ENCODE results near the gene ERF. TPM values are rescaled to one million over a fixed set of nuclear protein-coding genes. Genes with fewer than 3 reads are reported as not detected.

ERF gene
- 58.4 and 59.1 TPM in 2 replicates for total RNA-seq

DNA sequence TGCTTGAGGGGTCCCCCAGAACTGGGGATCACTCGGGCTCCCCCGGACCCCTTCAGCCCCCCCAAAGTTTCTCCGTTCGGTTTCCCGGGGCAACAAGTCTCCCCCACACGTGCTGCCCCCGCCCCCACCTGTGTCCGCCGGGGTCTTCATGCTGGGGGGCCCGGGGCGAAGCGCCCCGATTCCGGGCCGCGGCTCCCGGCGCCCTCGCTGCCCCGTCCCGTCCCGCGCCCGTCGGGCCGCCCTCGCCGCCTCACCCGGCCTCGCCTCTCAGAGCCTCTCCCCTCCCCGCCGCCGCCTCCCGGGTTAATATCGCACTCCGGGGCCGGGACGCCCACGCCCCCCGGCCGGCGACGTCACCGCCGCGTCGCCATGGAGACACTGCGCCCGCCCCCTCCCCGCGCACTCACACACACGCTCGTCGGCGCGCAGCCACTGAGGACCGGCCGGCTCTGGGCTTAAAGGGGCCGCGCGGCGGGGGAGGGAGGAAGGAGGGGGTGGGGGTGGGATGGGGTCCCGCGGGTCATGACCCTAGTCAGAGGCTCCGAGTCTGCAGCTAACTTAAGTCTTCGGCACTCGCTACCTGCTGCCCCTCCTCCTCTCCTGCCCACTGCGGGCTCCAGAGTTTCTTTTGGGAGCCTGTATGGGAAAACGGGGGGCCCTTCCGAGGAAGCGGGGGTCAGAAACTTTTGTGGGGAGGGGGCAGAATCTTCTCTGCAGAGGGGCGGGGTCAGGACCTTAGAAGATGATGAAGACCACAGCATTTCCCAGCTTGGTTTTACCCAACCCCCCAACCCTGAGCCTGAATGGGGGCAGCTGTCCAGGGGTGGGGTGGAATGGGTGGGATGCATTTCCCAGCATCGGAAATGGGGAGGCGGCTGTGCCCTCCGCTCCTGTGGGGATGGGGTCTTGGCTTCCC is at the start of gene ERF:
ERF (minus strand) TSS at position 279 of the 916 bp plus-strand sequence; CDS start at position 150, 129 bp downstream.
- Mint-ChIP-seq H3K4me1 (ENCODE audit: low read depth) (peaks cover 18% of the 10 kb centered on the region), H3K4me3 (ENCODE audit: low read depth) (peak within 1 kb of the TSS; percentile 74), H3K27ac (peak within 1 kb of the TSS; percentile 62), H3K27me3 (ENCODE audit: low read depth) (peaks cover 7% of the 10 kb centered on the region), H3K36me3 (ENCODE audit: low read depth) (peaks cover 13% of the 10 kb centered on the region), H3K9me3 (no peaks in the 10 kb centered on the region)
- intact Hi-C loops (cut with micrococcal nuclease): loop anchor here (1.0 to 2.0 kb wide), 4 partner anchors 12 to 56 kb away; no protein-coding TSS in a partner anchor
- peak; percentile 91 for DNase-seq (ENCODE audit: low spot score)

DNA sequence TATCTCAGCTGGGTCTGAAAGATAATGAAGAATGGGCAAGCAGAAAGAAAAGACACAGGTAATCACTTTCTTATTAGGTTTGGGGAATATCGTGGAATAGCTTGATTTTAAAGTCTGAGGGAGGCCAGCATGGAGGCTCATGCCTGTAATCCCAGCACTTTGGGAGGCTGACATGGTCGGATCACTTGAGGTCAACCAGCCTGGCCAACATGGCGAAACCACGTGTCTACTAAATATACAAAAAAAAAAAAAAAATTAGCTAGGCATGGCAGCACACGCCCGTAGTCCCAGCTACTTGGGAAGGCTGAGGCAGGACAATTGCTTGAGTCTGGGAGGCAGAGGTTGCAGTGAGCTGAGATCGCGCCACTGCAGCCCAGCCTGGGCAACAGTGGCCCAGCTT is 48.9 kb upstream of the ERF start:
- no peaks in the 10 kb centered on the region for H3K36me3 Mint-ChIP-seq (ENCODE audit: low read depth)
- H3K9me3 Mint-ChIP-seq: no peaks in the 10 kb centered on the region
- intact Hi-C loops (cut with micrococcal nuclease): loop anchor here (2.0 kb wide), 1 partner anchor 21 kb away; no protein-coding TSS in a partner anchor
- no peak for DNase-seq (ENCODE audit: low spot score)
- peak overlapping the region; percentile 88 for H3K4me3 Mint-ChIP-seq (ENCODE audit: low read depth)
- H3K27ac Mint-ChIP-seq: peak overlapping the region; percentile 92
- H3K4me1 Mint-ChIP-seq (ENCODE audit: low read depth): peaks cover 22% of the 10 kb centered on the region
- no peaks in the 10 kb centered on the region for H3K27me3 Mint-ChIP-seq (ENCODE audit: low read depth)

DNA sequence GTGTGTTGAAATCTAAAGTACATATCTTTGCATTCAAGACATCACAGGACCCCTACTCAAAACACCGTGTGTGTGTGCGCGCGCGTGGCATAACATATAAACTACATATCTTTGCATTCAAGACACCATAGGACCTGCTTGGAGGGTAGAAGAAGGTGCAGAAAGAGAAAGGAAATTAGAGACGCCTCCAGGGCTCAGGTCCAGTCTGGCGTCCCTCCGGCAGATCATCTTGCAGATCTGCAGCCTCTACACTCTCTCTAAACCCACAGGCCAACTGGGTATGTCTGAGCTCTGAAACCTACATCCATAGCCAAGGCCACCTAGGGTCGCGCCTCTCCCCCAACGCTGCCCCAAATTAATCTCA is 48.2 kb upstream of the ERF start:
- no peak for DNase-seq (ENCODE audit: low spot score)
- Mint-ChIP-seq H3K27me3 (ENCODE audit: low read depth) (no peaks in the 10 kb centered on the region), H3K36me3 (ENCODE audit: low read depth) (no peaks in the 10 kb centered on the region), H3K9me3 (no peaks in the 10 kb centered on the region), H3K27ac (peak overlapping the region; percentile 92), H3K4me1 (ENCODE audit: low read depth) (peaks cover 22% of the 10 kb centered on the region), H3K4me3 (ENCODE audit: low read depth) (peak overlapping the region; percentile 88)
- intact Hi-C loops (cut with micrococcal nuclease): loop anchor here (2.0 kb wide), 1 partner anchor 20 kb away; no protein-coding TSS in a partner anchor

DNA sequence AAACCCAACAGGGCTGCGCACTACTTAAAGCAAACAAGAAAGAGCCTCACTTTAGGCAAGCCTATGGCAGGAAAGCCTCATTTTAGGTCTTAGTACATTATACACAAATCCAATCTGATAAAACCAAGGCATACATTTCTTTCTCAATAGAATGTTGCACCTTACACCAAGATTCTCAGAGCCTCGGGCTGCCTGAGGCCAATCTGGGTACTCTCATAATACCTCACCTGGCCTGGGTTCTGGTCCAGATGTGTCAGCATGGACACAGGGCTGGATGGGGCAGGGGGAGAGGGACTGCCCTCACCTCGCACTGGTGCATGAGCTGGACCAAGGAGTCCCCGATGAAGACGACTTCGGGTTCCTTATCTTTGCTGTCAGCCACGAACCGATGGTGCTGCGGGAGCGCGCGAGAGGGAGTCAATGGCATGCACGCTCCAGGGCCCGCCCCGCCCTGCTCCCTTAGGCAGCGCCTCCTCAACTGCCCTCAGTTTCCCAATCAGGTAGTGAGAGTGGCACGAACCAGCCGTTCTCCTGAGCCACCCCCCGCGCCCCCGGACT is 46.8 kb upstream of the ERF start, which contains the start of gene PRR19:
PRR19 (plus strand) TSS at position 487 of the 558 bp plus-strand sequence. CDS start 7,453 bp downstream, outside the sequence.
- peak within 1 kb of the TSS; percentile 88 for H3K4me3 Mint-ChIP-seq (ENCODE audit: low read depth)
- H3K4me1 Mint-ChIP-seq (ENCODE audit: low read depth): peaks cover 22% of the 10 kb centered on the region
- H3K27me3 Mint-ChIP-seq (ENCODE audit: low read depth): no peaks in the 10 kb centered on the region
- intact Hi-C loops (cut with micrococcal nuclease): loop anchor here (2.0 kb wide), 1 partner anchor 19 kb away; no protein-coding TSS in a partner anchor
- H3K36me3 Mint-ChIP-seq (ENCODE audit: low read depth): no peaks in the 10 kb centered on the region
- no peaks in the 10 kb centered on the region for H3K9me3 Mint-ChIP-seq
- H3K27ac Mint-ChIP-seq: peak within 1 kb of the TSS; percentile 92
- no peak for DNase-seq (ENCODE audit: low spot score)

DNA sequence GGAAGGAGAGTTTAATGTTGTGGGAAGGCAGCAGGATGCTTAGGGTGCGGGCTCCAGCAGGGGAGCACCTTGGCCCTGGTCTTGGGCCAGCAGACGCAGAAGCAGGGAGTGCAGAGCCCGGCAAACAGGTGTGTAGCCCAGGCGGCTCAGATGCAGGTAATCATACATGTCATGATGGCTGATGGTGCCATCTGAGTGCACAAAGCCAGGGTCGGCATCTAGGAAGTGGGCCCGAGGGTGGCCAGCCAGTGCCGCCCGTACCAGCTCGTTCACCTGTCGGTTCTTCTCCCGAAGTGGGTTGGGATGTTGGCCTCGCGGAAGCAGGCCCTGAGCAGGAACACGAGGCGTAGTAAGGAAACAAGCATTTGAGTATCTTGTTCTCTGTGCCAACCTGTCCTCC is 42.1 kb upstream of the ERF start:
- intact Hi-C loops (cut with micrococcal nuclease): loop anchor here (5.0 kb wide), 2 partner anchors 95 to 165 kb away; partner anchors contain the start of gene POU2F2
- Mint-ChIP-seq H3K36me3 (ENCODE audit: low read depth) (peaks cover 19% of the 10 kb centered on the region), H3K4me3 (ENCODE audit: low read depth) (no peak overlapping the region), H3K27me3 (ENCODE audit: low read depth) (no peaks in the 10 kb centered on the region), H3K9me3 (no peaks in the 10 kb centered on the region), H3K27ac (no peak overlapping the region), H3K4me1 (ENCODE audit: low read depth) (peaks cover 7% of the 10 kb centered on the region)
- DNase-seq (ENCODE audit: low spot score): no peak

DNA sequence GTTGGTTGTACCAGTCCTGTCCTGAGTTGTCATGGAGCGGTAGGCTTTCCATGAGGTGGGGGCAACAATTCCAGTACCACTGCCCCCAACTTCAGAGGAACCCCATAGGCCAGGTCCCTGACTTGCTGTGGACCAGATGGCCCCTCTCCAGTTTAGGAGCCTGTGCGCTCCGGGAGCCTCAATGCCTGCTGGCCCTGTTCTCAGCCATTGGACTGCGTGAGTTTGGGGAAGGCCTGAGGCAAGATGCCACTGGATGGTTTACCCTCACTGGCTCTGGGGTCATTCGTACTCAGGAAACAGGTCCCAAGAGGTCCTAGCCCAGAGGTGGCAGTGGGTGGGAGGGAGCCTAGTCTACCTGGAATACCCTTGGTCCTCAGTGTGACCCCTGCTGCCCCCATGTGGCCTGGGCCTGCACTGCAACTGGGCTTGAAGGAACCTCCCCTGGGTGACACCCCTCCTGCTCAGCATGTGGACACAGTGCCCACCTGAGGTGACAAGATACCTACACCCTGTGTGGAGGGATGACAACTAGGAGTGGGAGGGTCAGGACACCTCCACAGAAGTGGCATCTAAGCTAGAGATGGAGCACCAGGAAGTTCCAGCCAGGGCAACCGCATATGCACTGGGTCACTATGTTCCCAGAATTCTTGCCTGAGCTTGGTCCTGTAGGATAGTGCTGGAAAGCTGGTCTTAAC is 41.0 kb upstream of the ERF start:
- Mint-ChIP-seq H3K4me1 (ENCODE audit: low read depth) (no peaks in the 10 kb centered on the region), H3K27ac (no peak overlapping the region), H3K27me3 (ENCODE audit: low read depth) (no peaks in the 10 kb centered on the region), H3K36me3 (ENCODE audit: low read depth) (peaks cover 29% of the 10 kb centered on the region), H3K9me3 (no peaks in the 10 kb centered on the region), H3K4me3 (ENCODE audit: low read depth) (no peak overlapping the region)
- DNase-seq (ENCODE audit: low spot score): peak; percentile 80
- intact Hi-C loops (cut with micrococcal nuclease): loop anchor here (1.0 to 5.0 kb wide), 3 partner anchors 94 to 188 kb away; partner anchors contain the start of gene POU2F2

DNA sequence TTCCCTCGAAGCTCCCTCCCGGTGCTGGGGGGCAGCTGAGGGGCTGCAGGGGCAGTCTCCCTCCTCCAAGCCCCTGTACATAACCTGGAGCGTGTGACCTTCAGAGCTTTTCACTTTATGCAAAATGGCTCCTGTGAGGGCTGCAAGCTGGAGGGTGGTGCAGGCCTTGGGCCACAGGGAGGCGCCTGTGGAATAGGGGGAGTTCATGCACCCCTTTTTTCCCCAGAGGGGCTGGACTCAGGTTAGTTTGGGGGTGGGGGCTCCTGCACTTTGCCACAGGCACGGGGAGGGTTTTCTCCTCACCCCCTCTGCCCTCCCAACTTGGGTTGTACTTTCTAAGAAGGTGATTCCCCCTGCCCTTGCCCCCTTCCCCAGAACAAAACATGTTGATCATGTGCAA is 40.4 kb upstream of the ERF start:
- H3K4me1 Mint-ChIP-seq (ENCODE audit: low read depth): no peaks in the 10 kb centered on the region
- no peak overlapping the region for H3K27ac Mint-ChIP-seq
- H3K27me3 Mint-ChIP-seq (ENCODE audit: low read depth): no peaks in the 10 kb centered on the region
- DNase-seq (ENCODE audit: low spot score): no peak
- peaks cover 29% of the 10 kb centered on the region for H3K36me3 Mint-ChIP-seq (ENCODE audit: low read depth)
- no peak overlapping the region for H3K4me3 Mint-ChIP-seq (ENCODE audit: low read depth)
- intact Hi-C loops (cut with micrococcal nuclease): loop anchor here (5.0 kb wide), 2 partner anchors 93 to 163 kb away; partner anchors contain the start of gene POU2F2
- no peaks in the 10 kb centered on the region for H3K9me3 Mint-ChIP-seq

DNA sequence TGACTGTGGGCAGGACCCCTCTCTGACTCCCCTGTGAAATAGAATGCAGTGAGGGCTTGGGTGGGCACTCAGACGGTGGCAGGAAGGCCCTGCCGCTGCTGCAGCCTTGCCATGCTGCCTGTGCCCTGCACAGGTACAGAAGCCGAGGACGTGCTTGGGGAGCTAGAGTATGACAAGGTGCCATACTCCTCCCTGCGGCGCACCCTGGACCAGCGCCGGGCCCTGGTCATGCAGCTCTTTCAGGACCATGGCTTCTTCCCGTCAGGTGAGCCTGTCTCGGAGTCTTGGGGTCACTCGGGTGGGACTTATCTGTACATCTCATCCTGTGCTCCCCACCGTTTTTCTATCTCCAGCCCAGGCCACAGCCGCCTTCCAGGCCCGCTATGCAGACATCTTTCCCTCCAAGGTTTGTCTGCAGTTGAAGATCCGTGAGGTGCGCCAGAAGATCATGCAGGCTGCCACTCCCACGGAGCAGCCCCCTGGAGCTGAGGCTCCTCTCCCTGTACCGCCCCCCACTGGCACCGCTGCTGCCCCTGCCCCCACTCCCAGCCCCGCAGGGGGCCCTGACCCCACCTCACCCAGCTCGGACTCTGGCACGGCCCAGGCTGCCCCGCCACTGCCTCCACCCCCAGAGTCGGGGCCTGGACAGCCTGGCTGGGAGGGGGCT is 39.7 kb upstream of the ERF start:
- intact Hi-C loops (cut with micrococcal nuclease): loop anchor here (5.0 kb wide), 2 partner anchors 92 to 162 kb away; partner anchors contain the start of gene POU2F2
- DNase-seq (ENCODE audit: low spot score): no peak
- no peak overlapping the region for H3K4me3 Mint-ChIP-seq (ENCODE audit: low read depth)
- peaks cover 32% of the 10 kb centered on the region for H3K36me3 Mint-ChIP-seq (ENCODE audit: low read depth)
- H3K27me3 Mint-ChIP-seq (ENCODE audit: low read depth): no peaks in the 10 kb centered on the region
- no peaks in the 10 kb centered on the region for H3K4me1 Mint-ChIP-seq (ENCODE audit: low read depth)
- no peaks in the 10 kb centered on the region for H3K9me3 Mint-ChIP-seq
- H3K27ac Mint-ChIP-seq: no peak overlapping the region

DNA sequence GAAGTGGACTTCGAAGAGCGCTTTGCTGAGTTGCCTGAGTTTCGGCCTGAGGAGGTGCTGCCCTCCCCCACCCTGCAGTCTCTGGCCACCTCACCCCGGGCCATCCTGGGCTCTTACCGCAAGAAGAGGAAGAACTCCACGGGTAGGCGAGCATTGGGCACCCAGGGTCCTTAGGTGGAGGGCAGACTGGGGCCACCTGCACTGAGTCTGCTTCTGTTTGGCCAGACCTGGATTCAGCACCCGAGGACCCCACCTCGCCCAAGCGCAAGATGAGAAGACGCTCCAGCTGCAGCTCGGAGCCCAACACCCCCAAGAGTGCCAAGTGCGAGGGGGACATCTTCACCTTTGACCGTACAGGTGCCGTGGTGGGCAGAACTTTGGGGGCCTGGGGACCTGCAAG is 39.0 kb upstream of the ERF start:
- Mint-ChIP-seq H3K4me3 (ENCODE audit: low read depth) (no peak overlapping the region), H3K9me3 (no peaks in the 10 kb centered on the region), H3K27ac (no peak overlapping the region), H3K36me3 (ENCODE audit: low read depth) (peaks cover 39% of the 10 kb centered on the region), H3K4me1 (ENCODE audit: low read depth) (no peaks in the 10 kb centered on the region), H3K27me3 (ENCODE audit: low read depth) (no peaks in the 10 kb centered on the region)
- intact Hi-C loops (cut with micrococcal nuclease): no loop called here
- DNase-seq (ENCODE audit: low spot score): no peak

DNA sequence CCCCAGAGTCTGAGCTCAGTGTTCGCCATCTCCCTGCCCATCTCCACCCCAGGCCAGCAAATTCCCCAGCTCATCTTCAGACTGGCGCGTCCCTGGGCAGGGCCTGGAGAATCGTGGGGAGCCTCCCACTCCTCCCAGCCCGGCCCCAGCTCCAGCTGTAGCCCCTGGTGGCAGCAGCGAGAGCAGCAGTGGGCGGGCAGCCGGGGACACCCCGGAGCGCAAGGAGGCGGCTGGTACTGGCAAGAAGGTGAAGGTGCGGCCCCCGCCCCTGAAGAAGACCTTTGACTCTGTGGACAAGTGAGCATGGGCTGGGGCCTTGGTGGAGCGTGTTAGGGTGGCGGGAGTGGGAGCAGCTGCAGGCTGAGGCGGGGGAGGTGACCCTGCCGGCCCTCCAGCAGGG is 38.6 kb upstream of the ERF start:
- H3K36me3 Mint-ChIP-seq (ENCODE audit: low read depth): peaks cover 39% of the 10 kb centered on the region
- no peaks in the 10 kb centered on the region for H3K27me3 Mint-ChIP-seq (ENCODE audit: low read depth)
- no peak overlapping the region for H3K27ac Mint-ChIP-seq
- intact Hi-C loops (cut with micrococcal nuclease): no loop called here
- no peaks in the 10 kb centered on the region for H3K4me1 Mint-ChIP-seq (ENCODE audit: low read depth)
- no peak overlapping the region for H3K4me3 Mint-ChIP-seq (ENCODE audit: low read depth)
- no peak for DNase-seq (ENCODE audit: low spot score)
- no peaks in the 10 kb centered on the region for H3K9me3 Mint-ChIP-seq

DNA sequence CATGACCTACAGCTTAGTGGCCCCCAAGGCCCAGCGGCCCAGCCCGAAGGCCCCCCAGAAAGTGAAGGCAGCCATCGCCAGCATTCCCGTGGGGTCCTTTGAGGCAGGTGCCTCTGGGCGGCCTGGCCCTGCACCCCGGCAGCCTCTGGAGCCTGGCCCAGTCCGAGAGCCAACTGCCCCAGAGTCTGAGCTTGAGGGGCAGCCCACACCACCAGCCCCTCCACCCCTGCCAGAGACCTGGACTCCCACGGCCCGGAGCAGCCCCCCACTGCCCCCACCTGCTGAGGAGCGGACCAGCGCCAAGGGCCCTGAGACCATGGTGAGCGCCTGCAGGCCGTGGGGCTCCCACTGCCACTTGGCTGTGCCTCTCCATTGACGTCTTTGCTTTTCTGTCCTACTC is 38.0 kb upstream of the ERF start:
- peaks cover 39% of the 10 kb centered on the region for H3K36me3 Mint-ChIP-seq (ENCODE audit: low read depth)
- H3K4me3 Mint-ChIP-seq (ENCODE audit: low read depth): no peak overlapping the region
- intact Hi-C loops (cut with micrococcal nuclease): no loop called here
- no peaks in the 10 kb centered on the region for H3K9me3 Mint-ChIP-seq
- H3K4me1 Mint-ChIP-seq (ENCODE audit: low read depth): no peaks in the 10 kb centered on the region
- no peaks in the 10 kb centered on the region for H3K27me3 Mint-ChIP-seq (ENCODE audit: low read depth)
- no peak overlapping the region for H3K27ac Mint-ChIP-seq
- DNase-seq (ENCODE audit: low spot score): no peak

All from activated T-helper 2 cell treated with anti-CD3 and anti-CD28 coated beads, Interferon-gamma antibody, Interleukin-2, Interleukin-4, amounts not matched to agents 10 μg/mL and 5 μg/mL and 100 μg/mL, durations not matched to agents 14 hours and 24 hours and 36 hours (primary cell).